ENCODE measurements around the gene HBEGF.

DNA sequence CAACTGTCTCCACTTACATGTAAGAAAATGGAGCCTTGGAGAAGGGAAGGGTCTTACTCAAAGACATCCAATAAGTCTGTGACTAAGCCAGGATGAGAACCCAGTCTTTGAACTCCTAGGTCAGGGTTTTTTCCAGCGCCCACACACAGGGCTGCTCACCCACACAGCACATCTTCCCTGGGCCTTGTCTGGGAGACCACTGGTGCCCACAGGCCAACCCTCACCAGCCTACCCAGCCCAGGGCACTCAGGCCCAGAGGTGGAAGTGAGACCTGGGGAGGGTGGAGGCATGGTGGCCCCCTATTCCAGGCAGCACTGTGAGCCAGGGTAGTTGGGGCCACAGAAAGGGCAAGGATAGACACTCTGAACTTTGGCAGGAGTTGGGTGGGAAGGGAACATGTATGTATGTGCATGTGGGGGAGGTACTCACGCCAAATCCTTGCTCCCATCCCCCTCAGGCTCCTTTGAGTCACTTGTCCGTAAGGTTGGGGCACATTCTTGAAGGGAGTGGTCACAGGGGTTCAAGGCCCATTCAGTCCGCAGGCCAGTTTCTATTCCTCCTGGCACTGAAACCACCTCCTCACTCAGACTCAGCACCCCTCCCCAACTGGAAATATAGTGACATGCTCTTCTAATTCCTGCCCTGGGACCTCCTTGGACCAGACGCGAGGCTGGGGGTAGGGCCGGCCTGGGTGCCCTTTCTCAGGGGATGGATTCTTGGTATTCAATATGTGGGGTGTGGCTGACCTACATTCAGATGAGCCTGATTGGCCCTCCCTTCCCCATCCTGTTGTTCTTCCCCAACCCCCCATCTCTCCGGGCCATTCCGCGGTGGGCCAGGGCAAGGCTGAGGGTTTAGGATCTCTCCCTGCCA lies 10.7 kb upstream of the HBEGF start:
- no peak for TF ChIP-seq CTCF (conservative IDR thresholded peaks at IDR 0.05)
- no peak for TF ChIP-seq ZFX (IDR thresholded peaks at IDR 0.05)

Measured in C4-2B (cell line).